Esophagus squamous epithelium (tissue), 5 donors: ENCODE measurements around the gene REXO5. TPM values are rescaled to one million over a fixed set of nuclear protein-coding genes. Genes with fewer than 3 reads are reported as not detected.

Source experiments
- DNase-seq: peaks from one replicate; lab custom pipeline; 2025; lab: John Stamatoyannopoulos, UW
- H3K27ac ChIP-seq, 4 donors: fragments of 200-600 bp; sonication (generic); one replicate each; pipeline ENCODE4 v1.5.1; 2016 to 2019; ENCODE audit warnings: mild to moderate bottlenecking in 1 of 4
- H3K27me3 ChIP-seq, 4 donors: fragments of 200-600 bp; sonication (generic); 1 replicate in 3 of 4; 2 replicates in 1 of 4; pipeline versions ENCODE4 v1.5.1 to v1.6.0; 2017 to 2021; ENCODE audit warnings: antibody characterized with exemption in 1 of 4
- H3K36me3 ChIP-seq, 3 donors: fragments of 200-600 bp; sonication (generic); one replicate each; pipeline ENCODE4 v1.5.1; 2016 to 2019
- H3K4me1 ChIP-seq, 3 donors: fragments of 200-600 bp; sonication (generic); one replicate each; pipeline ENCODE4 v1.5.1; 2017 to 2019
- H3K4me3 ChIP-seq, 4 donors: fragments of 200-600 bp; sonication (generic); 1 replicate in 3 of 4; 2 replicates in 1 of 4; pipeline ENCODE4 v1.5.1; 2016 to 2019; ENCODE audit warnings: mild to moderate bottlenecking in 2 of 4, moderate library complexity in 1 of 4
- H3K9me3 ChIP-seq, 3 donors: fragments of 200-600 bp; sonication (generic); one replicate each; pipeline ENCODE4 v1.5.1; 2016 to 2019
- POLR2A ChIP-seq, 4 donors: fragments of 450-650 bp; IDR thresholded peaks; one replicate each; pipeline ENCODE4 v1.6.1; 2017; ENCODE audit warnings: antibody characterized with exemption in 4 of 4, mild to moderate bottlenecking in 4 of 4, moderate library complexity in 3 of 4
- WGBS, 2 donors: methylation state at CpG; one replicate each; pipeline ENCODE4 v1.1.5; 2018; 5-methylcytosine and 5-hydroxymethylcytosine counted together
- intact Hi-C: fragments of 100-400 bp; cut with DNase I; formaldehyde crosslinking; loops from one replicate; pipeline ENCODE4 v1.15.0; 2022
- total RNA-seq, 4 donors: library from RNA; depleted of rRNA; stranded (reverse); fragments of >200 nt; gene quantifications; one replicate each; pipeline ENCODE4 v1.1.0, GENCODE V29; 2016
- TF ChIP-seq, protein P1 (sequence below), 6 experiments: fragments of 450-650 bp in 4 of 6; fragments of 200-600 bp in 2 of 6; sonication (generic) in 2 of 6; IDR thresholded peaks; one replicate each; pipeline ENCODE4 v1.5.1; 2016 to 2019; ENCODE audit warnings: antibody characterized with exemption in 6 of 6, mild to moderate bottlenecking in 4 of 6, moderate library complexity in 4 of 6
- donor health status: DM: yes; HTN: yes; CAD: no.

REXO5 gene
- total RNA-seq, 4 donors from 2014 or later, result 0.49 to 3.2 (median 2.7) TPM

DNA sequence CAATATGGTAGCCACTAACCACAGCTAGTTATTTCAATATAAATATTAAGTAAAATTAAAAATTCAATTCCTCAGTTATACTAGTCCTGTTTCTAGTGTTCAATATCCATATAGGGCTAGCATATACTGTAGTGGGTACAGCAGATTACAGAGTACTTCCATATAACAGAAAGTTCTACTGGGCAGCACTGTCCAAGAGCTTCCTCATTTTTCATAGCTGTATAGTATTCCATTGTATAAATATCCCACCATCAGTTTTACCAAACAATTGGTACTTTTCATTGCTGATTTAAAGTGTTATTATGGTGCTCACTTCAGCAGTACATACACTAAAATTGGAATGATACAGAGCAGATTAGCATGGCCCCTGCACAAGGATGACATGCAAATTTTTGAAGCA lies 22.1 kb upstream of the REXO5 start:
- no peak overlapping the region for H3K27ac ChIP-seq
- no peaks in the 10 kb centered on the region for H3K9me3 ChIP-seq
- H3K36me3 ChIP-seq, result peaks cover 0 to 12% (median 0%) of the 10 kb centered on the region in 3 donors
- DNase-seq, result no peak
- intact Hi-C loops, result no loop called here
- H3K27me3 ChIP-seq, result no peaks in the 10 kb centered on the region
- H3K4me3 ChIP-seq, result no peak overlapping the region
- TF ChIP-seq, protein P1, sequence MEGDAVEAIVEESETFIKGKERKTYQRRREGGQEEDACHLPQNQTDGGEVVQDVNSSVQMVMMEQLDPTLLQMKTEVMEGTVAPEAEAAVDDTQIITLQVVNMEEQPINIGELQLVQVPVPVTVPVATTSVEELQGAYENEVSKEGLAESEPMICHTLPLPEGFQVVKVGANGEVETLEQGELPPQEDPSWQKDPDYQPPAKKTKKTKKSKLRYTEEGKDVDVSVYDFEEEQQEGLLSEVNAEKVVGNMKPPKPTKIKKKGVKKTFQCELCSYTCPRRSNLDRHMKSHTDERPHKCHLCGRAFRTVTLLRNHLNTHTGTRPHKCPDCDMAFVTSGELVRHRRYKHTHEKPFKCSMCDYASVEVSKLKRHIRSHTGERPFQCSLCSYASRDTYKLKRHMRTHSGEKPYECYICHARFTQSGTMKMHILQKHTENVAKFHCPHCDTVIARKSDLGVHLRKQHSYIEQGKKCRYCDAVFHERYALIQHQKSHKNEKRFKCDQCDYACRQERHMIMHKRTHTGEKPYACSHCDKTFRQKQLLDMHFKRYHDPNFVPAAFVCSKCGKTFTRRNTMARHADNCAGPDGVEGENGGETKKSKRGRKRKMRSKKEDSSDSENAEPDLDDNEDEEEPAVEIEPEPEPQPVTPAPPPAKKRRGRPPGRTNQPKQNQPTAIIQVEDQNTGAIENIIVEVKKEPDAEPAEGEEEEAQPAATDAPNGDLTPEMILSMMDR (IDR thresholded peaks at IDR 0.05), result no peak
- no peak for TF ChIP-seq POLR2A (IDR thresholded peaks at IDR 0.05)
- H3K4me1 ChIP-seq, result no peaks in the 10 kb centered on the region

DNA sequence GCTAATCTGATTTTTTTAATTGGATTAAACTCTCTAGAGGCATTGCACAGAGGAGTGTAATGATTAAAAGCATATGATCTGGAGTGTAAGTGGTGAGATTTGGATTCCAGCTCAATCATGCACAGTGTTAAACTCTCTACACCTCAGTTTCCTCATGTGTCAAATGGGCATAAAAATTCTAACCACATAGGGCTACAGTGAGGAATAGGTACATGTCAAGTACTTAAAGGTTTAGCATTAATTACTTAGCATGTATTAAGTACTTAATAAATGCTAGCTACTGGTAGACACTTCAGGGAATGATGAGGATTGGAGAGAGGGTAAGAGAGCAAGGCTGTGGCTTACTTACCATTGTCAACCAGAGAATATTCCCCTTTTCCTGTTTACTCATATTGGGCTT lies 17.2 kb upstream of the REXO5 start:
- Histone ChIP-seq H3K27me3 (no peaks in the 10 kb centered on the region), H3K27ac (no peak overlapping the region), H3K4me3 (no peak overlapping the region), H3K36me3 (no peaks in the 10 kb centered on the region), H3K9me3 (no peaks in the 10 kb centered on the region), H3K4me1 (no peaks in the 10 kb centered on the region)
- TF ChIP-seq, protein P1 (IDR thresholded peaks at IDR 0.05), result no peak
- TF ChIP-seq POLR2A (IDR thresholded peaks at IDR 0.05), result no peak
- DNase-seq, result no peak
- intact Hi-C loops, result no loop called here

DNA sequence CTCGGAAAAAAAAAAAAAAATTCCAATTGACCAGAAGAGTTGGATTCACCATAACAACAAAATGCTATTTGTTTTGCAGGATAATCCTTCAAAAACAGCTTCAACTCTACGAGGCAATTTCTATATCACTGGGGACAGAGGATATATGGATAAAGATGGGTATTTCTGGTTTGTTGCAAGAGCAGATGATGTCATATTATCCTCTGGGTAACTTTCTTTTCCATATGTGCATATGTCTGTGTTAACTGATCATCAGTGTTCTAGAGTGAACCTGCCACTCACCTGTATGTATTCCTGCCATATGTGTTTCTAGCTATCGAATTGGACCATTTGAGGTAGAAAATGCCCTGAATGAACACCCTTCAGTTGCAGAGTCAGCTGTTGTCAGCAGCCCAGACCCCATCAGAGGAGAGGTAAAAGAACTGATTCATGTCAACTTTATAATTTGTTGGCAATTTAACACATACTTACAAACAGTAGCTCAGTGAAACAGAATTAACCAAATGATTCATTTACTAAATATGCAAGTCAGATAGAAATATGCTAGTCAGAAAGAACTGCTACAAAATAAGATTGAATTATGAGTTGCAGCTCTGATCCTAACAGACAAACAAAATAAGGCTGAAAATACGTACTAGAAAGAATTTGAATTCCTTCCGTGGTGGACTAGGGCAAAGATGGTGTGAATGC lies 14.3 kb upstream of the REXO5 start:
- 78 to 83% methylated on average over 5 of the region's 5 CpGs for WGBS, 2 donors
- TF ChIP-seq POLR2A (IDR thresholded peaks at IDR 0.05), result no peak
- TF ChIP-seq, protein P1 (IDR thresholded peaks at IDR 0.05), result no peak
- Histone ChIP-seq H3K9me3 (no peaks in the 10 kb centered on the region), H3K4me1 (no peaks in the 10 kb centered on the region), H3K27me3 (no peaks in the 10 kb centered on the region), H3K4me3 (no peak overlapping the region), H3K27ac (no peak overlapping the region), H3K36me3 (peaks cover 0 to 18% (median 0%) of the 10 kb centered on the region in 3 donors)
- intact Hi-C loops, result no loop called here
- no peak for DNase-seq

DNA sequence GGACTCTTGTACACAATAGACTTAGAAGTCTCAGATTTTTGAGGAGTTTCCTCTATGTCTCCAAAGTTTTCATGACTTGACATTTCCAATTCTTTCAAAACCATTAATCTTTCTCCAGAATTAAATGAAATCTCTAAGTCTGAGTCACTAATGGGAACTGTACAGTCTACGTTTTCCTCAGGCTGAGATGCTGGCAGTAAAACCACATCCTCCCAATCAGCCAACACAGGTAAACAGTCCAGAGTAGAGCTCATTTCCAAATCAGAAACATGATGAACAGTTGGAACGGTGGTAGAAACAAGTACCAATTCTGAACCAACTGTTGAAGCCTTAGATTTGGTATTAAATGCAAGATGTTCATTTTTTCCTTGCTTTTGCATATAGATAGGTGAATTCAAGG lies 8.0 kb upstream of the REXO5 start:
- H3K27ac ChIP-seq, result no peak overlapping the region
- H3K4me3 ChIP-seq, result no peak overlapping the region
- H3K27me3 ChIP-seq, result no peaks in the 10 kb centered on the region
- H3K36me3 ChIP-seq, result peaks cover 0 to 64% (median 6%) of the 10 kb centered on the region in 3 donors
- TF ChIP-seq, protein P1 (IDR thresholded peaks at IDR 0.05), result no peak
- TF ChIP-seq POLR2A (IDR thresholded peaks at IDR 0.05), result no peak
- H3K9me3 ChIP-seq, result no peaks in the 10 kb centered on the region
- intact Hi-C loops, result no loop called here
- DNase-seq, result no peak
- WGBS, 2 donors, result 50 to 70% methylated on average over 2 of the region's 2 CpGs
- no peaks in the 10 kb centered on the region for H3K4me1 ChIP-seq

DNA sequence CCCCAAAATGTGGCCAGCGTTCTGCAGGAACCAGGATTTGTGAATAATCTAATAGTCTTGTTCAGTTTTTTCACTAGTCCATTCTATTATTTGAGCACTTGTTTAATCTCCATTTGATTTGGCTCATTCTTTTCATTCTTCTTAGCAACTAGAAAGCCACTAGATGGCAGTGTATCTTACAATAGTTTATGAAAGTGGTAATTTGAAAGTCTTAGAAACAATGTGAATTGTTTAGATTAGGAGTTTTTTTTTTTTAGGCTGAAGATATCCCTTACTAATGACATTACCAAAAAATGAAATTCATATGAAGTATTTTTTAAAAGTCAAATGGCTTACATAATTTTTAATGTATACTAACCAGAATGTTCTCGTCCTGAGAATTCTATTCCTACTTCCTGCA lies 6.7 kb upstream of the REXO5 start:
- Histone ChIP-seq H3K27me3 (no peaks in the 10 kb centered on the region), H3K4me3 (no peak overlapping the region), H3K36me3 (peaks cover 0 to 64% (median 6%) of the 10 kb centered on the region in 3 donors), H3K4me1 (peaks cover 0 to under 1% (median 0%) of the 10 kb centered on the region in 3 donors), H3K9me3 (no peaks in the 10 kb centered on the region), H3K27ac (no peak overlapping the region)
- 45 to 53% methylated on average over 2 of the region's 2 CpGs for WGBS, 2 donors
- DNase-seq, result no peak
- TF ChIP-seq, protein P1 (IDR thresholded peaks at IDR 0.05), result peak in 5 of 6 experiments; percentile 45 to 66 (median 50)
- no peak for TF ChIP-seq POLR2A (IDR thresholded peaks at IDR 0.05)
- intact Hi-C loops, result no loop called here
